ENCODE results near the gene MAPK8IP1.

The MAPK8IP1 gene

GRCh38 chr11:45889555-45889954 is 4.1 kb downstream of the MAPK8IP1 start:
- in situ Hi-C loops (cut with MboI; ENCODE audit: low pct_unique_long_range_greater_than_20kb, low sequenced_read_pairs, unreplicated experiment): no loop called here
- no peak for DNase-seq (ENCODE audit: low spot score)
- TF ChIP-seq CTCF (IDR thresholded peaks at IDR 0.05; ENCODE audit: extremely low read depth, insufficient read depth, missing control alignments): no peak

GRCh38 chr11:45889966-45890365 is 4.5 kb downstream of the MAPK8IP1 start:
- in situ Hi-C loops (cut with MboI; ENCODE audit: low pct_unique_long_range_greater_than_20kb, low sequenced_read_pairs, unreplicated experiment): no loop called here
- no peak for TF ChIP-seq CTCF (IDR thresholded peaks at IDR 0.05; ENCODE audit: extremely low read depth, insufficient read depth, missing control alignments)
- no peak for DNase-seq (ENCODE audit: low spot score)

GRCh38 chr11:45890886-45891550 is 5.6 kb downstream of the MAPK8IP1 start:
- no peak for DNase-seq (ENCODE audit: low spot score)
- in situ Hi-C loops (cut with MboI; ENCODE audit: low pct_unique_long_range_greater_than_20kb, low sequenced_read_pairs, unreplicated experiment): no loop called here
- TF ChIP-seq CTCF (IDR thresholded peaks at IDR 0.05; ENCODE audit: extremely low read depth, insufficient read depth, missing control alignments): no peak

DNA sequence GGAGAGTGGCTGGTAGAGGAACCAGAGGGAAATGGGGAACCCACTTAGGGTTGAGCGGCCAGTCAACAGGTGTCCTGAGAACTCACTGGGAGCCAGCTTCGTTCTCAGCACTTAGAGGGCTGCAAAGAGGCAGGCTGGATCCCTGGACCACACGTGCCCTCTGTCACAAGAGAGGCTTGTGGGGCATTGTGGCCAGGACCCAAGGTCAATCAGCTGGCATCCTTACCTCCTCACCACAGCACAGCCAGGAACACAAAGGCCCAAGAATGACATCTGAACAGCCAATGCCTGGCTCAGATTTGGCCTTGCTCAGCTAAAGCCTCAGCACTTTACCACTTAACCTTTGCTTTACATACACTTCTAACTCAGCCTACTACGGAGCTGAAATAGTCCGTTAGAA is 7.4 kb downstream of the MAPK8IP1 start:
- DNase-seq (ENCODE audit: low spot score): no peak
- no peak for TF ChIP-seq CTCF (IDR thresholded peaks at IDR 0.05; ENCODE audit: extremely low read depth, insufficient read depth, missing control alignments)
- in situ Hi-C loops (cut with MboI; ENCODE audit: low pct_unique_long_range_greater_than_20kb, low sequenced_read_pairs, unreplicated experiment): no loop called here

GRCh38 chr11:45894555-45895247 is 9.2 kb downstream of the MAPK8IP1 start:
- no peak for DNase-seq (ENCODE audit: low spot score)
- no peak for TF ChIP-seq CTCF (IDR thresholded peaks at IDR 0.05; ENCODE audit: extremely low read depth, insufficient read depth, missing control alignments)
- in situ Hi-C loops (cut with MboI; ENCODE audit: low pct_unique_long_range_greater_than_20kb, low sequenced_read_pairs, unreplicated experiment): no loop called here

GRCh38 chr11:45895553-45896259 is 10.3 kb downstream of the MAPK8IP1 start:
- DNase-seq (ENCODE audit: low spot score): no peak
- in situ Hi-C loops (cut with MboI; ENCODE audit: low pct_unique_long_range_greater_than_20kb, low sequenced_read_pairs, unreplicated experiment): no loop called here
- TF ChIP-seq CTCF (IDR thresholded peaks at IDR 0.05; ENCODE audit: extremely low read depth, insufficient read depth, missing control alignments): no peak
